Measurements from ENCODE around the gene ORM1.
A peak's percentile ranks its signal among the peaks of the same experiment; 100 is the strongest.

ORM1 gene

GRCh38 chr9:114341152-114341830, 18.4 kb downstream of the ORM1 start:
- no peak for DNase-seq (ENCODE audit: low read depth in 2 of 3, low spot score in 2 of 3)

GRCh38 chr9:114341991-114342390, 19.1 kb downstream of the ORM1 start:
- DNase-seq (ENCODE audit: low read depth in 2 of 3, low spot score in 2 of 3): no peak

GRCh38 chr9:114342755-114343440, 20.0 kb downstream of the ORM1 start:
- no peak for DNase-seq (ENCODE audit: low read depth in 2 of 3, low spot score in 2 of 3)

DNA sequence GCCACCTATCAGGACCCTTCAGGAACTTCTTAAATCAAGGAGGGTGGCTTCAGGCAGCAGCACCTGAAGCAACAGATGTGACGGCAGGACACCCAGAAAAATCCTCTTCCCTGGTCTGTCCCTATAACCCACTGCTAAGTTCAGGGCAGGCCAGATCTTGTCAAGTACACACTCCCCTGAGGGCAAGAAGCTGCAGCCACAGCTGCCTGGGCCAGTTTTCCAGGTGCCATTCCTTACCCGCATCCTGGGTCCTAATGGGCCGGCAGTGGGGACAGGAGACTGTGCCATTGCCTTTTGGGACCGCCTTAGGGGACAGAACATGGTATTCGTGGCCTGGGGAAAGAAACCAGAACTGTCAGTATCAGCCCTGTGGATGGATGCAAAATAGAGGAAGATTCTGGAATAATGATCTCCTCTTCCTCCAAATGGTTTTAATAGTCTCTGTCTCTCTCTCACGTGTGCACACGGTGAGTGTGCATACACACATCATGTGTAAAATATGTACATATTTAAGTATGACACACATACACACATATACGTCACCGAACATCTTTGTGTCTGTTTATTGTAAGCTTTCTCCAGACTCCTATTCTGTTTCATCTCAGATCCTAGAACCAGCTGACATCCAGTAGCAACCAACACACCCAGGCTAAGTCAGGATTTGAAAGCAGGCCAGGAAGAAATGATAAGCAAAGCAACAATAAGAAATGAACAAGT, 20.7 kb downstream of the ORM1 start:
- no peak for DNase-seq (ENCODE audit: low read depth in 2 of 3, low spot score in 2 of 3)

- DNase-seq (ENCODE audit: low read depth in 2 of 3, low spot score in 2 of 3): no peak
Measured at GRCh38 chr9:114344188-114344566, 21.3 kb downstream of the ORM1 start.

- DNase-seq (ENCODE audit: low read depth in 2 of 3, low spot score in 2 of 3): no peak
Measured at GRCh38 chr9:114344692-114345091, 21.8 kb downstream of the ORM1 start.

- no peak for DNase-seq (ENCODE audit: low read depth in 2 of 3, low spot score in 2 of 3)
Measured at GRCh38 chr9:114345493-114346065, 22.7 kb downstream of the ORM1 start.

GRCh38 chr9:114346146-114346545, 23.2 kb downstream of the ORM1 start:
- DNase-seq (ENCODE audit: low read depth in 2 of 3, low spot score in 2 of 3): no peak

DNA sequence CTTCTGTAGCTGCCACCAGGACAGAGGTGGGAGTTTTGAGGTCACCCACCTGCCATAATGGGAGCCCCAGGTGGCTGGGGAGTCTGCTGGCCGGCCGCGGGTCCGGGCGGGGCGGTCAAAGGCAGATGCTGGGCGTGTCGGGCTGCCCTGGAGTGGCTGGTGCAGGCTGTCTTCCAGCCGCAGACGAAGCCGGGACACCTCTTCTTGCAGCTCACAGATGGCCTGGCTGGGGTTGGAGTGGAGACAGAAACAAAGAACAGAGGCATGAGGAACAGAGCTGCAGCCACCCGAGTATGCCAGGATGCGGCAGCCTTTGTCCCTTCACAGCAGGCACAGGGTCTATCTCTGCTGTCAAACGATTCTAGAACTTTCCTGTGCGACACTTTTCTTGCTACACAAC, 24.8 kb downstream of the ORM1 start:
- no peak for DNase-seq (ENCODE audit: low read depth in 2 of 3, low spot score in 2 of 3)

DNA sequence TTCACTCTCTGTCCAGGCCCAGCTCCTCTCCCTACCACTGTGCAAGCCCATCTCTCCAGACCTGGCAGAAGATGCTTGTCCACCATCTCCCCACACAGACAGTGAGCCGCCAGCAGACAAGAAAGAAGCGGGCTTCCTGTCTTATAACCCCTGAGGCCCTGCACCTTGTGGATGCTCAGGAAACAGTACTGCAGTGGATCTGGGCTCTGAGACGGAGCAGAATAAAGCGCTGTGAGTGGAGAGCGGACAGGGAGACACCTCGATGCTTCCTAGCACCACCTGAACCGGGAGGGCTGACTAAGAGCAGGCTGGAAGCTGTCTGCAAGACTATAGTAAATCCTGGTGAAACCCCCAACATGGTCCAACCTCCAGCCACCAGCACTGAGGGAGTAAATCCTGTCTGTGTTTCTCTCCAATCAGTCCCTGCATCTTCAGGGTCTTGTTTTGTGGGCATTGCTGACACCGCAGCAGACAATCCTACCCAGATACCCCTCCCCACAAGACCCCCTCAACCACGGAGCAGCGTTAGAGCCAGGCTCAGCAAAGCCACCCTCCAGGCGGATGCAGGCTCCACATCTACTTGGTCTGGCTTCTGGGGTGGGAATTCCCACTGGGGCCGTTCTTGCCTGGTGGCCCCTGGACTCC, 25.5 kb downstream of the ORM1 start:
- DNase-seq (ENCODE audit: low read depth in 2 of 3, low spot score in 2 of 3): no peak

GRCh38 chr9:114348906-114349482, 26.1 kb downstream of the ORM1 start:
- peak; percentile 57 to 79 (median 68) for DNase-seq (ENCODE audit: low read depth in 2 of 3, low spot score in 2 of 3)

- DNase-seq (ENCODE audit: low read depth in 2 of 3, low spot score in 2 of 3): no peak
Measured at GRCh38 chr9:114349713-114350480, 27.0 kb downstream of the ORM1 start.

DNA sequence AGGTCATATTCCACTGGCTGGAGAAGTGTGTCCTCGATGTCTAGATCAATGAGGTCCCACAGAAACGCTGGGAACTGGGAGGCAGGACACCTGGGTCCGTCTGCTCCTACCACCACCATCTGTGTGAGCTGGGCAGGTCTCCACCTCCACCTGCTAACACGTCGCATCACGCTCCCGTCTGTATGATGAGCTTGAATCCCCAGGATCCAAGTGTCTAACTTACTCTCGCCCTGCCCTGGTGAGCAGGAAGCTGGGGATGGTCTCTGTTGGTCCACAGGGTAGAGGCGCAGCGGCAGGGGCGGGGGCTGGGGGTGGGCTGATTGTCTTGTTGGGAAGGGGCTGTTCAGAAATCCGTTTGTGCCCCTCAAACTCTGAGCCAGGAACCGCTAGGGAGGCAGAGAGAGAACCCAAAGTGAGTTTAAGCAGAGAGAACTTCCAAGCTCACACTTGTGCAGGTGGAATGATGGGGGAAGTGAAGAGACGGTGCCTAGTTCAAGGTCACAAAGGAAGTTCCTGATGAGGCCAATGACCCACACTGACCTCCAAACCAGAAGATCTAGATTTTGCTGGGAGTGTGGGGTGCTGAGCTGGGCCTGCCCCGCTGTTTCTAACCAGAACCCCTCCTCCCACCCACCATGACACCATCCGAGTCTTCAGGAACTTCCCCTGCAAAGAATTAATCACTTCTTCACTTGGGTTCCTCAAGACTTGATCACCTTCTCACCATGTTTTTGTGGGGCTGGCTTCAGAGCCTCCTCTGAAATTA, 27.9 kb downstream of the ORM1 start:
- DNase-seq (ENCODE audit: low read depth in 2 of 3, low spot score in 2 of 3): no peak

GRCh38 chr9:114351932-114352331, 29.0 kb downstream of the ORM1 start:
- no peak for DNase-seq (ENCODE audit: low read depth in 2 of 3, low spot score in 2 of 3)

DNA sequence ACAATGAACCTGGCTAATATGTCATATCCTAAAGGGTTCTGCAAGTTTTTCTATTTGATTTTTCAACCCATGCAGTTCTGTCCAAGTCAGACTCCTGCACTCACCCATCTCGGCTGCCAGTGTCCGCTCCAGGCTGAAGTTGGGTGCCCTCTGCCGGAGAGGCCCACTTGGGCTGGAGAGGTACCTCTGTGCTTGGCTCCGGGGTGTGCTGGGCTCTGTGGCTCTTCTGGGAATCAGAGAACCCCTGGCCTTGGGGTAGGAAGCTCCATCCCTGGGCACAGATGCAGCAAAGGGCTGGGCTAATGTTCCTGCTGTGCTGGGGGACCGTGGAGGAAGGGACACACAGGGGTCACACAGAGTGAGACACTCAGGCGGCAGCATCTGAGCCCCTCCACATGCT, 32.9 kb downstream of the ORM1 start:
- DNase-seq (ENCODE audit: low read depth in 2 of 3, low spot score in 2 of 3): no peak

DNA sequence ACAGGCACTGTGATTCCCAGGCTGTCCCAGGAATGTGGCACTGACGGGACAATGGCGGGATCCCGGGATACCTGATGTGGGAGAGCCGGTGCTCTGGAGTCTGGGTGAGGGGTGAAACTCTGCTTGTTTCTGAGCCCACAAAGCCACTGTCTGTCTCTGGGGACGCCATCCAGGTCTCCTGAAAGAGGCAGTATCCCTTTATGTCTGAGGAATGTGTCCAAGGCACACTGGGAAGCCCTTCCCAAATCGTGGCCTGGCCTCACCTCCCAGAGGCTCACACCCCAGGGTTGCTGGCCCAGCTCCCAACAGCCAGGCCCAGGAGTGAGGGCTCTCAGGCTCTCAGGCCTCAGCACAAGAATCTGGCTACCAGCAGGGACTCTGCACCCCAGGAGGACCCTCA, 33.9 kb downstream of the ORM1 start:
- no peak for DNase-seq (ENCODE audit: low read depth in 2 of 3, low spot score in 2 of 3)

- DNase-seq (ENCODE audit: low read depth in 2 of 3, low spot score in 2 of 3): no peak
Measured at GRCh38 chr9:114357360-114357759, 34.5 kb downstream of the ORM1 start.

DNA sequence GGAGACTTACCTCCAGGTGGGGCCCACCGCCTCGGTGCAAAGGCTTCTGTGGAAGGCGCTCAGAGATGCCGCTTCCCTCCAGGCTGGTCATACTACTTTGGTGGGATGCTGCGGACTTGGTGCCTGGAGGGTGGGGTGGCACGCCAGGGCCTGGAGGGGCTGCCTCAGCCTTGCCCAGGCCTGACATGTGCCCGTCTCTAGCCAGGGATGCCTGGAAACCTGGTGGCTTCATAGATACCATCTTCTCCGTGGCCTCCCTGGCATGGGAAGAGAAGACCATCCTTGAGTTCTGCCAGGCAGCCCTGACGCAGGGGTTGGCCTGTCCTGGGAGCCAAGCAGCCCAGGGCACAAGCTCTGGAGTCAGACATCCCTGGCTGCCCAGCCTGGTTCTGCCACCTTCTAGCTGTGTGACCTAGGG, 35.0 kb downstream of the ORM1 start:
- no peak for DNase-seq (ENCODE audit: low read depth in 2 of 3, low spot score in 2 of 3)

DNA sequence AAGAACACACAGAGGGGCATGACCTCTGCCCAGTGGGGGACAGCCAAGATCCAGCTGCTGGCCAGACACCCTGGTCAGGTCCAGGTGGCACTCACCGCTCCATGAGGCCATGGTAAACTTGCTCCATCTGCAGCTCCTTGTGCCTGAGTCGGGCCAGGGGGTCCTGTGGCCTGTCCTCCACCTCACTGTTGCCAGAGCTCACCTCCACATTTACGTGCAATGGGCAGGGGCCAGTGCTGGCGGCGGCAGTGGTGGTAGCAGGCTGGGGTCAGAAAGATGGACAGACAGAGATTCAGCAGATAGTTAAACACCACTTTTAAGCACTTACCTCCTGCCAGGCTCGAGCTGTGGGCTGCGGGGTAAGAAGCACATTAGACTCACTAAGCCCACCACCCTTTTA, 36.9 kb downstream of the ORM1 start:
- DNase-seq (ENCODE audit: low read depth in 2 of 3, low spot score in 2 of 3): no peak

DNA sequence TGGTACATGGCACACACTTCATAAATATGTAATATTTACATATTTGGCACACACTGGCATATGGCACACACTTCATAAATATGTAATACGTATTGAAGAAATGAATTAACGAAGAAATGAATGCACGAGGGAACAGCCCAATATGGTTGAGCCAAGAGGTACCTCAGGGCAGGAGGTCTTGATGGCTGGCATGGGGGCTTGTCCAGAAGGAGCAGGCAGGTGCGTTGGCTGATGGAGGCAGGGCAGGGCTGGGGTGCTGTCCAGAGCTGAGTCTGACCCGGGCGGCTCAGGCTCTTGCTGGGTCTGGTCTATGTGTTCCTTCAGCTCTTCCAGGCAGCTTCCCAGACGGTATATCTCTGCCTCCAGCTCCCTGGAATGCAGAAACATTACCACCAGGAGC, 38.6 kb downstream of the ORM1 start:
- DNase-seq (ENCODE audit: low read depth in 2 of 3, low spot score in 2 of 3): no peak
